SK-N-SH (cell line): ENCODE results near the gene TMEM50A. TPM values are rescaled to one million over a fixed set of nuclear protein-coding genes. Genes with fewer than 3 reads are reported as not detected.

Source experiments
- CTCF ChIA-PET: fragments of 300-600, 350-600 bp; formaldehyde crosslinking; extraction: SDS; loops from one replicate; lab custom pipeline; 2021; lab: Yijun Ruan, JAX
- POLR2A ChIA-PET: fragments of 350-600 bp; sonication (Branson Sonifier 250); formaldehyde crosslinking; extraction: SDS; loops from one replicate; lab custom pipeline; 2020; ENCODE audit warnings: antibody characterized with exemption, inconsistent platforms; lab: Yijun Ruan, JAX
- DNase-seq: peaks from one replicate; pipeline ENCODE4 v3.0.0; 2012
- H2AFZ ChIP-seq: fragments of 200-600 bp; sonication (generic); 2 replicates; pipeline ENCODE4 v1.8.1; 2016; ENCODE audit warnings: antibody characterized with exemption, mild to moderate bottlenecking, low read depth
- H3F3A ChIP-seq: fragments of 200-600 bp; sonication (generic); replicated peaks from 2 replicates; pipeline ENCODE3; 2016; ENCODE audit warnings: antibody characterized with exemption, mild to moderate bottlenecking; ENCODE audit not compliant: insufficient read depth
- H3K27ac ChIP-seq, 2 experiments: fragments of 200-500 bp in 1 of 2; fragments of 200-600 bp in 1 of 2; sonication (Bioruptor generic) in 1 of 2; sonication (generic), shearing (Covaris generic) in 1 of 2; 2 replicates each; pipeline versions ENCODE4 v1.5.1 to v1.6.1; 2014 to 2016; ENCODE audit warnings: low read depth in 2 of 2, inconsistent platforms in 1 of 2, low read length in 1 of 2, mild to moderate bottlenecking in 1 of 2, mixed read lengths in 1 of 2
- H3K27me3 ChIP-seq: fragments of 200-600 bp; sonication (generic), shearing (Covaris generic); 2 replicates; pipeline ENCODE4 v1.6.1; 2016; ENCODE audit warnings: mixed run types; ENCODE audit not compliant: insufficient read depth
- H3K36me3 ChIP-seq, 2 experiments: fragments of 200-500 bp in 1 of 2; fragments of 200-600 bp in 1 of 2; sonication (Bioruptor generic) in 1 of 2; sonication (generic) in 1 of 2; replicated peaks in 1 of 2; 2 replicates each; pipeline versions ENCODE3 to v1.5.1; 2014 to 2016; ENCODE audit warnings: low read length in 1 of 2, mild to moderate bottlenecking in 1 of 2; ENCODE audit not compliant: insufficient read depth in 2 of 2, control insufficient read depth in 1 of 2
- H3K4me1 ChIP-seq, 2 experiments: fragments of 200-500 bp in 1 of 2; fragments of 200-600 bp in 1 of 2; sonication (Bioruptor generic) in 1 of 2; sonication (generic), shearing (Covaris generic) in 1 of 2; 2 replicates each; pipeline versions ENCODE4 v1.5.1 to v1.6.1; 2014 to 2016; ENCODE audit warnings: low read depth in 1 of 2, low read length in 1 of 2, mixed run types in 1 of 2; ENCODE audit not compliant: insufficient read depth in 2 of 2, control insufficient read depth in 1 of 2
- H3K4me2 ChIP-seq: fragments of 200-600 bp; sonication (generic), shearing (Covaris generic); 2 replicates; pipeline ENCODE4 v1.6.1; 2017; ENCODE audit warnings: mixed run types
- H3K4me3 ChIP-seq, 2 experiments: fragments of 200-500 bp in 1 of 2; fragments of 200-600 bp in 1 of 2; sonication (Bioruptor generic) in 1 of 2; sonication (generic), shearing (Covaris generic) in 1 of 2; 2 replicates each; pipeline versions ENCODE4 v1.5.1 to v1.8.1; 2014 to 2016; ENCODE audit warnings: low read depth in 2 of 2, inconsistent platforms in 1 of 2, low read length in 1 of 2, mild to moderate bottlenecking in 1 of 2, mixed read lengths in 1 of 2, moderate library complexity in 1 of 2
- H3K79me2 ChIP-seq: fragments of 200-600 bp; sonication (generic); 2 replicates; pipeline ENCODE4 v1.8.1; 2017; ENCODE audit warnings: mild to moderate bottlenecking; ENCODE audit not compliant: insufficient read depth
- H3K9ac ChIP-seq: fragments of 200-600 bp; sonication (generic); 2 replicates; pipeline ENCODE4 v1.6.1; 2017; ENCODE audit warnings: mixed run types
- H3K9me2 ChIP-seq: fragments of 200-600 bp; sonication (generic); 2 replicates; pipeline ENCODE4 v1.6.1; 2017; ENCODE audit warnings: mixed run types
- H3K9me3 ChIP-seq: fragments of 200-600 bp; sonication (generic); 2 replicates; pipeline ENCODE4 v1.6.1; 2017; ENCODE audit warnings: mixed run types, mild to moderate bottlenecking, moderate library complexity
- H4K20me1 ChIP-seq: fragments of 200-600 bp; sonication (generic); 2 replicates; pipeline ENCODE4 v1.6.1; 2017; ENCODE audit warnings: mild to moderate bottlenecking, mixed run types; ENCODE audit not compliant: insufficient read depth
- CHD2 ChIP-seq: fragments of 150-350 bp; IDR thresholded peaks from 2 replicates; pipeline ENCODE4 v1.6.1; 2018; ENCODE audit warnings: low read length; ENCODE audit not compliant: partially characterized antibody
- EP300 ChIP-seq, 2 experiments: IDR thresholded peaks; 2 replicates each; pipeline versions ENCODE4 v1.4.0 to v1.6.1; 2012; ENCODE audit warnings: borderline replicate concordance in 1 of 2, low read depth in 1 of 2, low read length in 1 of 2
- EZH2phosphoT487 ChIP-seq: fragments of 200-600 bp; sonication (generic); IDR thresholded peaks from 2 replicates; pipeline ENCODE4 v1.6.1; 2017; ENCODE audit warnings: low read depth, mixed run types, mild to moderate bottlenecking, antibody characterized with exemption, moderate library complexity, borderline replicate concordance
- FOSL2 ChIP-seq: IDR thresholded peaks from 2 replicates; pipeline ENCODE4 v1.4.0; 2012; ENCODE audit warnings: low read depth, mild to moderate bottlenecking, moderate library complexity, borderline replicate concordance
- GABPA ChIP-seq: IDR thresholded peaks from 2 replicates; pipeline ENCODE4 v1.4.0; 2012; ENCODE audit warnings: low read depth, mild to moderate bottlenecking
- JUND ChIP-seq: IDR thresholded peaks from 2 replicates; pipeline ENCODE4 v1.4.0; 2012
- MAX ChIP-seq: IDR thresholded peaks from 2 replicates; pipeline ENCODE4 v1.4.0; 2012; ENCODE audit warnings: low read depth
- MEF2A ChIP-seq: IDR thresholded peaks from 2 replicates; pipeline ENCODE4 v1.4.0; 2012; ENCODE audit warnings: low read depth, borderline replicate concordance
- MXI1 ChIP-seq: IDR thresholded peaks from 2 replicates; pipeline ENCODE4 v1.6.1; 2012; ENCODE audit warnings: mild to moderate bottlenecking, low read depth, low read length, improper control_type of control experiment
- NFIC ChIP-seq: IDR thresholded peaks from 2 replicates; pipeline ENCODE4 v1.4.0; 2012; ENCODE audit warnings: borderline replicate concordance
- PBX3 ChIP-seq: IDR thresholded peaks from 2 replicates; pipeline ENCODE4; 2012
- RXRA ChIP-seq: IDR thresholded peaks from 2 replicates; pipeline ENCODE4 v1.4.0; 2012; ENCODE audit warnings: low read depth, mild to moderate bottlenecking, borderline replicate concordance
- SIN3A ChIP-seq: IDR thresholded peaks from 2 replicates; pipeline ENCODE4 v1.6.1; 2012; ENCODE audit warnings: low read depth, mild to moderate bottlenecking, low read length, moderate library complexity, borderline replicate concordance
- SMC3 ChIP-seq: IDR thresholded peaks from 2 replicates; pipeline ENCODE4 v1.6.1; 2012; ENCODE audit warnings: low read depth, low read length, improper control_type of control experiment
- TCF12 ChIP-seq: IDR thresholded peaks from 2 replicates; pipeline ENCODE4 v1.4.0; 2012
- TEAD4 ChIP-seq: IDR thresholded peaks from 2 replicates; pipeline ENCODE4 v1.4.0; 2012; ENCODE audit warnings: mild to moderate bottlenecking, borderline replicate concordance; ENCODE audit not compliant: insufficient read depth
- ZBTB33 ChIP-seq: IDR thresholded peaks from 2 replicates; pipeline ENCODE4 v1.4.0; 2012; ENCODE audit warnings: low read depth, borderline replicate concordance
- WGBS: methylation state at CpG from one replicate; pipeline ENCODE4 v1.1.6; 2017; ENCODE audit warnings: low lambda C conversion rate; 5-methylcytosine and 5-hydroxymethylcytosine counted together
- polyA plus RNA-seq, 3 experiments: library from polyadenylated mRNA; depleted of rRNA; stranded (reverse); fragments of >200 nt; gene quantifications; 2 replicates each; pipeline ENCODE4 v1.2.3, GENCODE V29; 2012

TMEM50A gene
- polyA plus RNA-seq, 1 of the 3 experiments (the other 2 are of a cell fraction) = 95.5 TPM

DNA sequence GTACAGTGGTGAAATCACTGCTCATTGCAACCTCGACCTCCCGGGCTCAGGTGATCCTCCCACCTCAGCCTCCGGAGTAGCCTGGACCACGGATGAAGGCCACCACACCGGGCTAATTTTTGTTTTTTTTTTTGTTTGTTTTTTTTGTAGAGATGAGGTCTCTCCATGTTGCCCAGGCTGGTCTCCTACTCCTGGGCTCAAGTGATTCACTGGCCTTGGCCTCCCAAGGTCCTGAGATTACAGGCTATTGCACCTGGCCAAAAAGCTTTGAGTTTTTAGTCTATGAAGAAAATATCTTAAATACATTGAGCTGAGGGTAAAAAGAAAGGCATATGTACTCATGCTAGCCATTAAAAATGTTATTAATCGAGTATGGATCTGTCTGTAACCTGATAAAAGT lies 3.6 kb downstream of the TMEM50A start (continued):
- TF ChIP-seq ZBTB33 = no peak
- TF ChIP-seq SMC3 = no peak
- TF ChIP-seq TCF12 = no peak

DNA sequence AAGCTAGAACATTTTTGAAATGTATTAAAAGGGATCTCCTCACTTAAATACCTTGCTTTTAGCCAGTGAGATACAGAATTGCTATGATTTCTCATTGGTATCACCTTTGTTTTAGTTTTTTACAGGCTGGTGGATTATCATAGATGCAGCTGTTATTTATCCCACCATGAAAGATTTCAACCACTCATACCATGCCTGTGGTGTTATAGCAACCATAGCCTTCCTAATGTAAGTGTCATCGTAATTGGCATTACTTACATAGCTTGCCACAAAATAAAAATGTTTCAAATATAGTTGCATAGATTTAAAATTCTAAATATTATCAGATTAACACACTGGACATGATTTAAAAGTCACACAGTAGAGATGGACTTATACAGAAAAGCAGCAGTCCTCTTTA lies 4.7 kb downstream of the TMEM50A start:
- H3K4me1 ChIP-seq = peaks cover 3 to 29% of the 10 kb centered on the region in 2 experiments; a peak in 3 of 4 replicates
- H3K4me3 ChIP-seq = no peak overlapping the region
- peak overlapping the region; percentile 8 to 87; a peak in 2 of 4 replicates for H3K27ac ChIP-seq
- 0 out of 2 replicates have a peak overlapping the region, but pooled peaks have one; percentile 17 for H3K9ac ChIP-seq
- peaks cover 34% of the 10 kb centered on the region; the same call in 1 of the 2 replicates for H4K20me1 ChIP-seq
- peaks cover 95% of the 10 kb centered on the region for H3K79me2 ChIP-seq
- POLR2A ChIA-PET = no interaction called here
- no peaks in the 10 kb centered on the region for H3K27me3 ChIP-seq
- TF ChIP-seq MXI1 (no peak), EZH2phosphoT487 (no peak), PBX3 (no peak), RXRA (no peak), NFIC (no peak), MEF2A (no peak), SIN3A (no peak), CHD2 (no peak), EP300 (IDR thresholded peaks at IDR 0.05; ENCODE audit: borderline replicate concordance in 1 of 2, low read depth in 1 of 2, low read length in 1 of 2) (no peak)
- TF ChIP-seq, all 33 proteins: peak for 0
- Histone ChIP-seq H3F3A (peaks cover 41% of the 10 kb centered on the region), H3K36me3 (peaks cover 17 to 68% of the 10 kb centered on the region in 2 experiments), H3K4me2 (0 out of 2 replicates have a peak overlapping the region, but pooled peaks have one; percentile 66), H3K9me3 (no peaks in the 10 kb centered on the region), H2AFZ (no peak overlapping the region), H3K9me2 (no peaks in the 10 kb centered on the region)
- CTCF ChIA-PET = interaction anchor here (0.6 to 1.1 kb wide), 2 partner anchors 14 to 131 kb away, joined by 4 to 5 read pairs; no protein-coding TSS in a partner anchor
- DNase-seq = no peak
- WGBS = 96% methylated on average over 1 of the region's 1 CpG

- Histone ChIP-seq H3K27me3 (no peaks in the 10 kb centered on the region), H3K9me3 (no peaks in the 10 kb centered on the region), H3K9ac (peak overlapping the region; percentile 17; the same call in 1 of the 2 replicates), H3F3A (peaks cover 37% of the 10 kb centered on the region), H3K4me1 (peaks cover 3 to 29% of the 10 kb centered on the region in 2 experiments; a peak in 3 of 4 replicates), H3K27ac (peak overlapping the region in 1 of 2 experiments; percentile 87; a peak in 2 of 4 replicates), H3K9me2 (no peaks in the 10 kb centered on the region), H3K36me3 (peaks cover 17 to 79% of the 10 kb centered on the region in 2 experiments), H2AFZ (no peak overlapping the region), H4K20me1 (peaks cover 34% of the 10 kb centered on the region; the same call in 1 of the 2 replicates), H3K79me2 (peaks cover 98% of the 10 kb centered on the region), H3K4me3 (peak overlapping the region in 1 of 2 experiments; percentile 51; a peak in 2 of 4 replicates), H3K4me2 (peak overlapping the region; percentile 66)
- ChIA-PET POLR2A (interaction anchor here (0.6 kb wide), 1 partner anchor 33 kb away, joined by 6 read pairs; no protein-coding TSS in a partner anchor), CTCF (interaction anchor here (1.1 kb wide), 1 partner anchor 13 kb away, joined by 4 read pairs; no protein-coding TSS in a partner anchor)
- no peak for DNase-seq
- 13% methylated on average over 4 of the region's 4 CpGs for WGBS
- TF ChIP-seq TEAD4 (peak; percentile 31; the same call in 1 of the 2 replicates), NFIC (peak; percentile 54; the same call in 1 of the 2 replicates), CHD2 (no peak), FOSL2 (peak; percentile 86), JUND (peak; percentile 57), GABPA (no peak), MAX (peak; percentile 53; the same call in 1 of the 2 replicates), SIN3A (peak; percentile 70; the same call in 1 of the 2 replicates), TCF12 (peak; percentile 68)
These were observed 5.7 kb downstream of the TMEM50A start for GRCh38 chr1:25343872-25344271.
